Fibroblast of villous mesenchyme (primary cell): ENCODE measurements around the gene NDUFC2. TPM values are rescaled to one million over a fixed set of nuclear protein-coding genes. Genes with fewer than 3 reads are reported as not detected.
A peak's percentile ranks its signal among the peaks of the same experiment; 100 is the strongest.

ENCODE experiments used
- DNase-seq: peaks from one replicate; pipeline ENCODE4 v3.0.0-alpha.2; 2010; ENCODE audit warnings: low read depth
- H3K4me3 ChIP-seq: 2 replicates; pipeline ENCODE4 v1.5.1; 2011; ENCODE audit warnings: low read depth, mild to moderate bottlenecking, low read length
- total RNA-seq: library from RNA; depleted of rRNA; stranded (reverse); fragments of >200 nt; gene quantifications from 2 replicates; pipeline ENCODE4 v1.2.3, GENCODE V29; 2012
- TF ChIP-seq, protein P1 (sequence below): IDR thresholded peaks from 2 replicates; pipeline ENCODE4 v1.5.1; 2012; ENCODE audit warnings: low read depth, mild to moderate bottlenecking, low read length; ENCODE audit not compliant: insufficient read depth

NDUFC2 gene
- 120 and 179 TPM in 2 replicates for total RNA-seq

- H3K4me3 ChIP-seq: peak within 1 kb of the TSS; percentile 96
- peak; percentile 85 for DNase-seq
- TF ChIP-seq, protein P1, sequence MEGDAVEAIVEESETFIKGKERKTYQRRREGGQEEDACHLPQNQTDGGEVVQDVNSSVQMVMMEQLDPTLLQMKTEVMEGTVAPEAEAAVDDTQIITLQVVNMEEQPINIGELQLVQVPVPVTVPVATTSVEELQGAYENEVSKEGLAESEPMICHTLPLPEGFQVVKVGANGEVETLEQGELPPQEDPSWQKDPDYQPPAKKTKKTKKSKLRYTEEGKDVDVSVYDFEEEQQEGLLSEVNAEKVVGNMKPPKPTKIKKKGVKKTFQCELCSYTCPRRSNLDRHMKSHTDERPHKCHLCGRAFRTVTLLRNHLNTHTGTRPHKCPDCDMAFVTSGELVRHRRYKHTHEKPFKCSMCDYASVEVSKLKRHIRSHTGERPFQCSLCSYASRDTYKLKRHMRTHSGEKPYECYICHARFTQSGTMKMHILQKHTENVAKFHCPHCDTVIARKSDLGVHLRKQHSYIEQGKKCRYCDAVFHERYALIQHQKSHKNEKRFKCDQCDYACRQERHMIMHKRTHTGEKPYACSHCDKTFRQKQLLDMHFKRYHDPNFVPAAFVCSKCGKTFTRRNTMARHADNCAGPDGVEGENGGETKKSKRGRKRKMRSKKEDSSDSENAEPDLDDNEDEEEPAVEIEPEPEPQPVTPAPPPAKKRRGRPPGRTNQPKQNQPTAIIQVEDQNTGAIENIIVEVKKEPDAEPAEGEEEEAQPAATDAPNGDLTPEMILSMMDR: no peak
Measured at GRCh38 chr11:78079232-78080083, at the start of gene NDUFC2. NDUFC2 (minus strand) TSS chr11:78079862; CDS start chr11:78079744, 118 bp downstream.

GRCh38 chr11:78127403-78127802, 47.7 kb upstream of the NDUFC2 start:
- H3K4me3 ChIP-seq: no peak overlapping the region
- peak; percentile 20 for DNase-seq
- TF ChIP-seq, protein P1: no peak

DNA sequence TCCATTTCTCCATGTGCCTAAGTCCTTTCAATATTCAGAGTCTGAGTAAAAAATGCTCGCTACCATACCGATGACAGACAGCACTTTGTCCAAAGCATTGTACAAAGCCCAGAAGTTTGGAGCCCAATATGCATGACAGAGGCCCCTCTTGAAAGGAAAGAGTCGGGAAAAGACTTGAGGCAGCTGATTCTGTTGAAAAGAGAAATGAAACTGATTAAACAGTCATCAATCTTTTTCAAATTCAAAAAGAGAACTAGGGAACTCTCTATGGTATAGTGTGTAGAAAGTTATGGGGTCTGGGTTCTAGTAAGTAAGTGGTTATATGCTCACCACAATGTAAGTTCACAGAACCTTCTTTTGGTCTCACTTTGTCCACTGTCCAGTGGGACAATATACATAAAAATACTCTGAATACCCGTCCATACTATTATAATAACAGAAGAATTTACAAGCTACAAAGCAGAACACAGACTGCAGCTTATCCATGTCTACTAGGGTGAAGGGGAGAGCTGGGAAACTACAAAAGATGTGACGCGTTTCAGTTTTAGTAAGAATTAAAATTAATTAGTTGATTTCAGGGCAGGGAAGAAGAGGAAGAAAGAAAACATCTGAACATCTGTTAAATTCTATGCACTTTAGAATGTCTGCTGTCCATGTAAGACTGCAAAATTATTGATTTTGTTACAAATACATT, 33.1 kb upstream of the NDUFC2 start:
- TF ChIP-seq, protein P1: no peak
- H3K4me3 ChIP-seq: no peak overlapping the region
- DNase-seq: no peak

DNA sequence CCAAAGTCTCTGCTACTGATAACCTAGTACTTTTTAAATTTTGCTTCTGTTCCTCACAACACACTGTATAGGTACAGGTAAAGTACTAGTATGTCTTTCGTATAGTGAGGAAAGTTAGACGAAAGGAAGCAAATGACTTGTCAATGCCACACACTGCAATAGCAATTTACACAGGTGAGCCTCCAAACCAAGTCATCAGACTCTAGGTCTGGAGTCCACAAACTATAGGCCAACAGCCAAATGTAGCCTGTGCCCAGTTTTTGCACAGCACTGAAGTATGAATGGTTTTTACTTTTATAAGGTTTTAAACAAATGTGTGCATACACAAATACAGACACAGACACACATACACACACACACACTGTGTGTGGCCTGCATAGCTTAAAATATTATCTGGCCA, 31.6 kb upstream of the NDUFC2 start:
- DNase-seq: no peak
- TF ChIP-seq, protein P1: no peak

DNA sequence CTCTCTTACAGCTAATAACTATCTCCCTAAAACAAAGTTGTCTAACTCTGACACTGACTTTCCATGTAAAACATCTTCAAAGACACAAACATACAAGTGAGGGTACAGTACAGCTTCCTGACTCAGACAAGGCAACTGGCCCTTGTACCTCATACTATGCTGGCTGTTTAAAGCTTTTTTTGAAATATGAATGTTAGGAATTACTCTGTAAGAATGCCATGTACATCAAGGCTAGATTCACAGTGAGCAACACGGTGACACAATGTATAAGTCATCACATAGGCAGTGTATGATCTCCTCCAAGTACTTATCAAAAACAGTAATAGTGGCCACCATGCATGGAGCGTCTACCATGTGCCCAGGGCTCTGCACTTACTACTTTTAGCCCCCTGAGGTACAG, 31.2 kb upstream of the NDUFC2 start:
- no peak overlapping the region for H3K4me3 ChIP-seq
- TF ChIP-seq, protein P1: no peak
- no peak for DNase-seq

More for the DNA sequence above, 31.6 kb upstream of the NDUFC2 start:
- no peak overlapping the region for H3K4me3 ChIP-seq

DNA sequence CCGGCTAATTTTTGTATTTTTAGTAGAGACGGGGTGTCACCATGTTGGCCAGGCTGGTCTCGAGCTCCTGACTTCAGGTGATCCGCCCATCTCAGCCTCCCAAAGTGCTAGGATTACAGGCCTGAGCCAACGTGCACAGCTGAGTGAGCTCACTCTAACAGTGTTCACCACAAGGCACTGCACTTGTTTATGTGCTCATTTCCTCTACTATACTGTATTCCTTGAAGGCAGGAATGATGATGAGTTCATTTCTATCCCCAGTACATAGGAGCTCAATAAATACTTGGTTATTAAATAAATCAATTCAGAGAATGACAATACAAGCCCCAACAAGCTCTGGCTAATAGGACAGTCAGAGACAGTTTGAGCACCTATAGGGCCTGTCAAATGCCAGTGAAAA, 30.7 kb upstream of the NDUFC2 start:
- no peak for DNase-seq
- TF ChIP-seq, protein P1: no peak
- no peak overlapping the region for H3K4me3 ChIP-seq
